Endothelial cell of umbilical vein (primary cell): Measurements from ENCODE around the gene NFATC1. TPM values are rescaled to one million over a fixed set of nuclear protein-coding genes. Genes with fewer than 3 reads are reported as not detected.

Experiments
- BruUV-seq: library from RNA; stranded (reverse); fragments of 400-500 nt; replicated peaks from 2 replicates; lab custom pipeline; 2021; lab: Mats Ljungman, UMichigan
- CTCF ChIA-PET: fragments of 300-600, 350-600 bp; sonication (Branson Sonifier 250); formaldehyde crosslinking; loops from one replicate; lab custom pipeline; 2021; ENCODE audit warnings: antibody characterized with exemption, inconsistent platforms; lab: Charles Lee
- POLR2A ChIA-PET: fragments of 300-600, 350-600 bp; sonication (Branson Sonifier 250); formaldehyde crosslinking; loops from one replicate; lab custom pipeline; 2021; ENCODE audit warnings: antibody characterized with exemption, inconsistent platforms; lab: Charles Lee
- DNase-seq: peaks from one replicate; pipeline ENCODE4 v3.0.0-alpha.2; 2011; ENCODE audit warnings: low read depth, low spot score
- FAIRE-seq: peaks from 2 replicates; lab custom pipeline; 2011; peaks lifted over from hg19 to GRCh38; lab: Jason Lieb, UNC
- H2AFZ ChIP-seq: 2 replicates; pipeline ENCODE4 v1.6.0; 2012; ENCODE audit warnings: low read depth, low read length, control low read depth, inconsistent platforms
- H3K27ac ChIP-seq: 2 replicates; pipeline ENCODE4 v1.5.1; 2011; ENCODE audit warnings: low read depth, mild to moderate bottlenecking, control low read depth, low read length, moderate library complexity; ENCODE audit not compliant: insufficient read depth
- H3K27me3 ChIP-seq, 2 experiments: 2 replicates each; pipeline versions ENCODE4 v1.6.0 to v1.6.1; 2011; ENCODE audit warnings: low read length in 2 of 2, mixed read lengths in 1 of 2; ENCODE audit not compliant: control insufficient read depth in 2 of 2, insufficient read depth in 2 of 2
- H3K36me3 ChIP-seq, 2 experiments: 2 replicates in 1 of 2; 3 replicates in 1 of 2; pipeline ENCODE4 v1.5.1; 2011; ENCODE audit warnings: low read length in 2 of 2, mild to moderate bottlenecking in 1 of 2, moderate library complexity in 1 of 2; ENCODE audit not compliant: control insufficient read depth in 2 of 2, insufficient read depth in 2 of 2; ENCODE audit errors: extremely low read depth in 1 of 2
- H3K4me1 ChIP-seq: 3 replicates; pipeline ENCODE4 v1.5.1; 2011; ENCODE audit warnings: mild to moderate bottlenecking, low read length; ENCODE audit not compliant: control insufficient read depth, insufficient read depth; ENCODE audit errors: extremely low read depth
- H3K4me2 ChIP-seq: 2 replicates; pipeline ENCODE4 v1.6.1; 2011; ENCODE audit warnings: low read length, control low read depth, mixed read lengths; ENCODE audit not compliant: insufficient read depth
- H3K4me3 ChIP-seq, 3 experiments: fragments of 200-600 bp in 1 of 3; sonication (generic), shearing (Covaris generic) in 1 of 3; replicated peaks in 1 of 3; 2 replicates each; pipeline ENCODE4 v1.5.1; 2011 to 2016; ENCODE audit warnings: control low read depth in 3 of 3, low read length in 3 of 3, mild to moderate bottlenecking in 2 of 3, inconsistent platforms in 1 of 3, low read depth in 1 of 3, moderate library complexity in 1 of 3; ENCODE audit not compliant: insufficient read depth in 1 of 3
- H3K79me2 ChIP-seq: 2 replicates; pipeline ENCODE4 v1.6.0; 2012; ENCODE audit warnings: low read length, inconsistent platforms; ENCODE audit not compliant: control insufficient read depth, insufficient read depth
- H3K9ac ChIP-seq: replicated peaks from 2 replicates; pipeline ENCODE3; 2011; ENCODE audit warnings: low read length, control low read depth; ENCODE audit not compliant: insufficient read depth; ENCODE audit errors: extremely low read depth
- H3K9me1 ChIP-seq: replicated peaks from 3 replicates; pipeline ENCODE4 v1.6.0; 2011; ENCODE audit warnings: mild to moderate bottlenecking, low read length; ENCODE audit not compliant: control insufficient read depth, insufficient read depth; ENCODE audit errors: extremely low read depth
- H3K9me3 ChIP-seq: replicated peaks from 2 replicates; pipeline ENCODE4 v1.5.1; 2012; ENCODE audit warnings: low read length, inconsistent platforms; ENCODE audit not compliant: control insufficient read depth, insufficient read depth
- H4K20me1 ChIP-seq: replicated peaks from 2 replicates; pipeline ENCODE3; 2011; ENCODE audit warnings: mild to moderate bottlenecking, low read length; ENCODE audit not compliant: control insufficient read depth, insufficient read depth; ENCODE audit errors: extremely low read depth
- EZH2 ChIP-seq: IDR thresholded peaks from 2 replicates; pipeline ENCODE4 v1.6.1; 2012; ENCODE audit warnings: borderline replicate concordance, low read depth, mild to moderate bottlenecking, moderate library complexity, low read length, inconsistent platforms; ENCODE audit not compliant: severe bottlenecking
- FOS ChIP-seq: IDR thresholded peaks from 2 replicates; pipeline ENCODE4 v1.6.1; 2011; ENCODE audit warnings: mild to moderate bottlenecking, low read length, moderate library complexity, borderline replicate concordance; ENCODE audit not compliant: insufficient read depth
- GATA2 ChIP-seq: IDR thresholded peaks from 2 replicates; pipeline ENCODE4 v1.7.0; 2011; ENCODE audit warnings: low read depth, mild to moderate bottlenecking, moderate library complexity, mixed read lengths, low read length; ENCODE audit not compliant: insufficient read length, insufficient read depth
- JUN ChIP-seq: IDR thresholded peaks from 2 replicates; pipeline ENCODE4 v1.6.1; 2011; ENCODE audit warnings: borderline replicate concordance, low read depth; ENCODE audit not compliant: insufficient read length, insufficient read depth
- MAX ChIP-seq: IDR thresholded peaks from 2 replicates; pipeline ENCODE4 v1.6.1; 2011; ENCODE audit not compliant: insufficient read depth, insufficient read length
- MYC ChIP-seq: IDR thresholded peaks from one replicate; pipeline ENCODE4 v1.6.1; 2011; ENCODE audit warnings: mild to moderate bottlenecking, low read depth, low read length
- POLR2A ChIP-seq: IDR thresholded peaks from 2 replicates; pipeline ENCODE4 v1.6.1; 2012; ENCODE audit warnings: low read depth, mild to moderate bottlenecking, control low read depth, low read length
- POLR2AphosphoS5 ChIP-seq: IDR thresholded peaks from 2 replicates; pipeline ENCODE4 v1.6.1; 2012; ENCODE audit warnings: low read depth, mild to moderate bottlenecking, control low read depth, low read length, moderate library complexity; ENCODE audit not compliant: insufficient read depth
- dilution Hi-C: fragments of 300-500 bp; cut with MboI; formaldehyde crosslinking; loops from one replicate; pipeline ENCODE4 v1.15.0; 2019; ENCODE audit warnings: low sequenced_read_pairs; ENCODE audit not compliant: extremely low pct_ligation_motif_present
- intact Hi-C: fragments of 100-400 bp; cut with micrococcal nuclease; formaldehyde crosslinking; loops from one replicate; pipeline ENCODE4 v1.10.0; 2022
- polyA plus RNA-seq, 4 experiments: library from polyadenylated mRNA; depleted of rRNA in 3 of 4; stranded (reverse) in 3 of 4; unstranded in 1 of 4; fragments of >200 nt; gene quantifications; 2 replicates each; pipeline versions ENCODE4 v1.2.1 to v1.2.3, GENCODE V29; 2011 to 2012; ENCODE audit warnings: missing spikeins in 1 of 4
- total RNA-seq: library from RNA; stranded (reverse); gene quantifications from 2 replicates; pipeline ENCODE4 v1.2.3, GENCODE V29; 2021
- TF ChIP-seq, protein P1 (sequence below), 2 donors: IDR thresholded peaks; 1 replicate in 1 of 2; 2 replicates in 1 of 2; pipeline ENCODE4 v1.5.1; 2011; ENCODE audit warnings: low read length in 2 of 2, mild to moderate bottlenecking in 2 of 2, moderate library complexity in 2 of 2, control low read depth in 1 of 2, inconsistent platforms in 1 of 2, low read depth in 1 of 2; ENCODE audit not compliant: insufficient read depth in 1 of 2; ENCODE audit errors: extremely low read depth in 1 of 2

The NFATC1 gene
- total and polyA plus RNA-seq, 2 donors (not counting 3 experiments of a cell fraction or from before 2014, with no cell fraction given) = 11.1 to 30.0 TPM

DNA sequence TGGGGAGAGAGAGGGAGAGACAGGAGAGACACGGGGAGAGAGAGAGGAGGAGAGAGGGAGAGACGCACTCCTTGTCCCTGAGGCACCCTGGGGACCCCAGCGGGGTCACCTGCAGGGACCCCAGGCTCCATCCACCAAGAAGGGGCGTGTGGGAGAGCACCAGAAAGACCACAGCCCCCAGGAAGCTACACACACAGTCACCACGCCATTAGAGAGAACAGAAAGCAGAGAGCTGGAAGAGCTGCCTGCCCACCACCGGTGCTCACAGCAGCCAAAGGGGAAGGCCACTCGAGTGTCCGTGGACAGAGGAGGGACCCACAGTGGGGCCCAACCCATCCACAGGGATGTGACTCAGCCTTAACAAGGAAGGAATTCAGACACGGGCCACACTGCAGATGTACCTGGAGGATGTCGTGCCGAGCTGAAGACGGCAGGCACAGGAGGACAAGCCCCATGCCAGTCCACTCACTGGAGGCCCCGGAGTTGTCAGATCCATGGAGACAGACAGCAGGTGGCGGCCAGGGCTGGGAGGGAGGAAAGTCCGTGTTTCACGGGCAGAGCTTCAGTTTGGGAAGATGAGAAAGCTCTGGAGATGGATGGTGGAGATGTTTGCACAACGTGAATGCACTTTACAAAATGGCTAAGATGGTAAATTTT lies 11.5 kb upstream of the NFATC1 start:
- Histone ChIP-seq H3K9ac (no peak overlapping the region), H3K36me3 (no peaks in the 10 kb centered on the region), H3K4me1 (no peaks in the 10 kb centered on the region), H3K27me3 (peaks cover 0 to 3% of the 10 kb centered on the region in 2 experiments), H3K9me1 (no peaks in the 10 kb centered on the region), H3K79me2 (no peaks in the 10 kb centered on the region), H3K4me2 (no peak overlapping the region), H3K9me3 (no peaks in the 10 kb centered on the region), H3K27ac (no peak overlapping the region), H4K20me1 (no peaks in the 10 kb centered on the region), H2AFZ (no peak overlapping the region), H3K4me3 (no peak overlapping the region)
- ChIA-PET POLR2A (no interaction called here), CTCF (interaction anchor here (1.4 to 1.6 kb wide), 4 partner anchors 9 to 146 kb away, joined by 4 to 7 read pairs (median 6); no protein-coding TSS in a partner anchor)
- TF ChIP-seq MYC (no peak), GATA2 (no peak), POLR2AphosphoS5 (no peak), FOS (no peak), MAX (no peak), POLR2A (no peak), EZH2 (no peak), JUN (no peak)
- TF ChIP-seq, protein P1, sequence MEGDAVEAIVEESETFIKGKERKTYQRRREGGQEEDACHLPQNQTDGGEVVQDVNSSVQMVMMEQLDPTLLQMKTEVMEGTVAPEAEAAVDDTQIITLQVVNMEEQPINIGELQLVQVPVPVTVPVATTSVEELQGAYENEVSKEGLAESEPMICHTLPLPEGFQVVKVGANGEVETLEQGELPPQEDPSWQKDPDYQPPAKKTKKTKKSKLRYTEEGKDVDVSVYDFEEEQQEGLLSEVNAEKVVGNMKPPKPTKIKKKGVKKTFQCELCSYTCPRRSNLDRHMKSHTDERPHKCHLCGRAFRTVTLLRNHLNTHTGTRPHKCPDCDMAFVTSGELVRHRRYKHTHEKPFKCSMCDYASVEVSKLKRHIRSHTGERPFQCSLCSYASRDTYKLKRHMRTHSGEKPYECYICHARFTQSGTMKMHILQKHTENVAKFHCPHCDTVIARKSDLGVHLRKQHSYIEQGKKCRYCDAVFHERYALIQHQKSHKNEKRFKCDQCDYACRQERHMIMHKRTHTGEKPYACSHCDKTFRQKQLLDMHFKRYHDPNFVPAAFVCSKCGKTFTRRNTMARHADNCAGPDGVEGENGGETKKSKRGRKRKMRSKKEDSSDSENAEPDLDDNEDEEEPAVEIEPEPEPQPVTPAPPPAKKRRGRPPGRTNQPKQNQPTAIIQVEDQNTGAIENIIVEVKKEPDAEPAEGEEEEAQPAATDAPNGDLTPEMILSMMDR (IDR thresholded peaks at IDR 0.05; ENCODE audit: extremely low read depth in 1 of 2, insufficient read depth in 1 of 2, low read depth in 1 of 2, low read length in 2 of 2) = no peak
- intact Hi-C loops = loop anchor here (10.0 kb wide), 1 partner anchor 651 kb away; the partner anchor contains the start of gene RBFA
- no TSS peak for BruUV-seq
- dilution Hi-C loops = no loop called here
- DNase-seq (no peak), FAIRE-seq (no peak)
